H1 (cell line): ENCODE results near the gene ITGB5. TPM values are rescaled to one million over a fixed set of nuclear protein-coding genes. Genes with fewer than 3 reads are reported as not detected.

Experiments
- CTCF ChIA-PET: fragments of 300-600 bp; sonication (Branson Sonifier 250); formaldehyde crosslinking; loops from one replicate; lab custom pipeline; 2021; ENCODE audit not compliant: partially characterized antibody; lab: Charles Lee
- POLR2A ChIA-PET: fragments of 300-600 bp; sonication (Branson Sonifier 250); formaldehyde crosslinking; loops from one replicate; lab custom pipeline; 2021; ENCODE audit warnings: inconsistent platforms; ENCODE audit not compliant: partially characterized antibody; lab: Charles Lee
- DNase-seq, 2 experiments: peaks; one replicate each; pipeline versions ENCODE4 v3.0.0 to v3.0.0-alpha.2; 2010 to 2022; ENCODE audit warnings: low spot score in 2 of 2, low read depth in 1 of 2, mixed read lengths in 1 of 2
- FAIRE-seq: peaks from 2 replicates; lab custom pipeline; 2011; peaks lifted over from hg19 to GRCh38; lab: Jason Lieb, UNC
- H2AFZ ChIP-seq: 2 replicates; pipeline ENCODE4 v1.8.1; 2012; ENCODE audit warnings: low read length, inconsistent platforms
- H2AK5ac ChIP-seq: 2 replicates; pipeline ENCODE4 v1.6.1; 2013; ENCODE audit warnings: low read depth, low read length
- H2BK120ac ChIP-seq: replicated peaks from 2 replicates; pipeline ENCODE3; 2013; ENCODE audit warnings: low read depth, low read length, inconsistent platforms
- H2BK12ac ChIP-seq: 2 replicates; pipeline ENCODE4 v1.6.1; 2013; ENCODE audit warnings: low read depth, low read length
- H2BK15ac ChIP-seq: 2 replicates; pipeline ENCODE4 v1.6.1; 2013; ENCODE audit warnings: low read length
- H2BK20ac ChIP-seq: 2 replicates; pipeline ENCODE4 v1.6.1; 2013; ENCODE audit warnings: low read length
- H2BK5ac ChIP-seq: 2 replicates; pipeline ENCODE4 v1.6.1; 2013; ENCODE audit warnings: low read depth, low read length
- H3K14ac ChIP-seq: 2 replicates; pipeline ENCODE4 v1.6.1; 2013; ENCODE audit warnings: inconsistent platforms; ENCODE audit not compliant: insufficient read length
- H3K18ac ChIP-seq: 2 replicates; pipeline ENCODE4 v1.6.1; 2013; ENCODE audit warnings: low read length; ENCODE audit errors: extremely low read depth
- H3K23ac ChIP-seq: 2 replicates; pipeline ENCODE4 v1.6.1; 2013; ENCODE audit warnings: inconsistent platforms; ENCODE audit not compliant: insufficient read length
- H3K23me2 ChIP-seq: 2 replicates; pipeline ENCODE4 v1.6.1; 2013; ENCODE audit warnings: low read depth, low read length
- H3K27ac ChIP-seq: 2 replicates; pipeline ENCODE4 v1.6.1; 2011; ENCODE audit warnings: low read depth, low read length, inconsistent platforms
- H3K27me3 ChIP-seq, 4 experiments: replicated peaks in 1 of 4; 1 replicate in 1 of 4; 2 replicates in 3 of 4; pipeline versions ENCODE4 v1.6.1 to v1.8.1; 2011 to 2013; ENCODE audit warnings: low read length in 3 of 4, mild to moderate bottlenecking in 3 of 4, inconsistent platforms in 2 of 4, mixed read lengths in 2 of 4, moderate library complexity in 1 of 4; ENCODE audit not compliant: control insufficient read depth in 3 of 4, insufficient read depth in 3 of 4; ENCODE audit errors: extremely low read depth in 1 of 4
- H3K36me3 ChIP-seq, 4 experiments: 2 replicates each; pipeline versions ENCODE4 v1.6.1 to v1.8.1; 2011 to 2013; ENCODE audit warnings: mild to moderate bottlenecking in 4 of 4, low read length in 3 of 4, moderate library complexity in 2 of 4, control low read depth in 1 of 4, inconsistent platforms in 1 of 4; ENCODE audit not compliant: insufficient read depth in 4 of 4, control insufficient read depth in 2 of 4
- H3K4ac ChIP-seq: replicated peaks from 2 replicates; pipeline ENCODE3; 2013; ENCODE audit warnings: low read length, low read depth, mixed read lengths, inconsistent platforms; ENCODE audit not compliant: insufficient read length
- H3K4me1 ChIP-seq, 4 experiments: replicated peaks in 1 of 4; 1 replicate in 1 of 4; 2 replicates in 3 of 4; pipeline versions ENCODE4 v1.6.1 to v1.8.1; 2011 to 2013; ENCODE audit warnings: low read length in 3 of 4, inconsistent platforms in 2 of 4, mixed read lengths in 1 of 4; ENCODE audit not compliant: insufficient read depth in 4 of 4, control insufficient read depth in 3 of 4
- H3K4me2 ChIP-seq, 2 experiments: 2 replicates each; pipeline versions ENCODE4 v1.6.1 to v1.8.1; 2011 to 2013; ENCODE audit warnings: low read depth in 2 of 2, low read length in 2 of 2, control low read depth in 1 of 2, inconsistent platforms in 1 of 2, mild to moderate bottlenecking in 1 of 2; ENCODE audit not compliant: insufficient read depth in 1 of 2
- H3K4me3 ChIP-seq, 4 experiments: fragments of 200-600, 300-600 bp in 1 of 4; sonication (generic), shearing (Covaris generic), sonication (Bioruptor Twin) in 1 of 4; 2 replicates each; pipeline versions ENCODE4 v1.5.1 to v1.8.1; 2011 to 2016; ENCODE audit warnings: low read length in 4 of 4, low read depth in 3 of 4, control low read depth in 2 of 4, inconsistent platforms in 2 of 4, mild to moderate bottlenecking in 2 of 4, mixed read lengths in 1 of 4, moderate library complexity in 1 of 4; ENCODE audit not compliant: insufficient read depth in 2 of 4; ENCODE audit errors: extremely low read depth in 1 of 4
- H3K56ac ChIP-seq: replicated peaks from 2 replicates; pipeline ENCODE3; 2013; ENCODE audit warnings: low read depth, mild to moderate bottlenecking, mixed read lengths, low read length, inconsistent platforms; ENCODE audit not compliant: insufficient read length
- H3K79me1 ChIP-seq: 2 replicates; pipeline ENCODE4 v1.6.1; 2013; ENCODE audit warnings: low read depth, low read length, control low read depth
- H3K79me2 ChIP-seq, 2 experiments: 2 replicates each; pipeline versions ENCODE4 v1.6.1 to v1.8.1; 2012 to 2013; ENCODE audit warnings: low read length in 2 of 2, mild to moderate bottlenecking in 2 of 2, inconsistent platforms in 1 of 2; ENCODE audit not compliant: insufficient read depth in 2 of 2, control insufficient read depth in 1 of 2
- H3K9ac ChIP-seq, 4 experiments: replicated peaks in 1 of 4; 1 replicate in 1 of 4; 2 replicates in 3 of 4; pipeline versions ENCODE4 v1.6.1 to v1.8.1; 2011 to 2013; ENCODE audit warnings: low read depth in 3 of 4, low read length in 3 of 4, control low read depth in 2 of 4, mild to moderate bottlenecking in 2 of 4, moderate library complexity in 2 of 4, inconsistent platforms in 1 of 4; ENCODE audit errors: extremely low read depth in 1 of 4
- H3K9me3 ChIP-seq, 2 experiments: 2 replicates each; pipeline versions ENCODE4 v1.6.1 to v1.8.1; 2012 to 2013; ENCODE audit warnings: mild to moderate bottlenecking in 2 of 2, moderate library complexity in 2 of 2, control low read depth in 1 of 2, inconsistent platforms in 1 of 2, low read depth in 1 of 2, low read length in 1 of 2, mixed read lengths in 1 of 2; ENCODE audit not compliant: insufficient read depth in 2 of 2
- H4K20me1 ChIP-seq, 2 experiments: replicated peaks in 1 of 2; 2 replicates each; pipeline versions ENCODE3 to v1.8.1; 2011 to 2013; ENCODE audit warnings: inconsistent platforms in 2 of 2, low read length in 2 of 2, mild to moderate bottlenecking in 1 of 2; ENCODE audit not compliant: insufficient read depth in 2 of 2, control insufficient read depth in 1 of 2
- H4K5ac ChIP-seq: 2 replicates; pipeline ENCODE4 v1.6.1; 2013; ENCODE audit warnings: low read length, low read depth, mixed read lengths, inconsistent platforms; ENCODE audit not compliant: insufficient read length
- H4K8ac ChIP-seq: 2 replicates; pipeline ENCODE4 v1.8.0; 2013; ENCODE audit warnings: mild to moderate bottlenecking, moderate library complexity, low read length, inconsistent platforms; ENCODE audit not compliant: insufficient read depth; ENCODE audit errors: extremely low read depth
- H4K91ac ChIP-seq: replicated peaks from 2 replicates; pipeline ENCODE3; 2013; ENCODE audit warnings: low read length, mixed read lengths, inconsistent platforms; ENCODE audit not compliant: insufficient read length
- CBX5 ChIP-seq: fragments of 300-800, 300-1000 bp; sonication (generic); IDR thresholded peaks from 2 replicates; pipeline ENCODE4 v1.7.1; 2016; ENCODE audit warnings: antibody characterized with exemption, low read length, low read depth
- JUN ChIP-seq: IDR thresholded peaks from 2 replicates; pipeline ENCODE4 v1.6.1; 2011; ENCODE audit warnings: low read depth, mild to moderate bottlenecking, improper control_type of control experiment, low read length
- KDM5A ChIP-seq: fragments of 200-600 bp; IDR thresholded peaks from 2 replicates; pipeline ENCODE4 v1.7.1; 2012; ENCODE audit warnings: mild to moderate bottlenecking, low read length, inconsistent platforms, mixed read lengths
- MAX ChIP-seq: IDR thresholded peaks from 2 replicates; pipeline ENCODE4 v1.6.1; 2012; ENCODE audit warnings: inconsistent platforms
- NANOG ChIP-seq: IDR thresholded peaks from 2 replicates; pipeline ENCODE4 v1.6.1; 2011; ENCODE audit warnings: low read length, low read depth, mild to moderate bottlenecking, inconsistent platforms; ENCODE audit not compliant: insufficient read depth, poor library complexity, severe bottlenecking
- RFX5 ChIP-seq: IDR thresholded peaks from 2 replicates; pipeline ENCODE4 v1.6.1; 2011; ENCODE audit warnings: low read depth, low read length, improper control_type of control experiment, borderline replicate concordance
- SIN3A ChIP-seq, 2 experiments: IDR thresholded peaks in 1 of 2; conservative IDR thresholded peaks in 1 of 2; 2 replicates each; pipeline ENCODE4 v1.6.1; 2011 to 2012; ENCODE audit warnings: low read length in 2 of 2, improper control_type of control experiment in 1 of 2, low read depth in 1 of 2, mild to moderate bottlenecking in 1 of 2
- SIRT6 ChIP-seq: IDR thresholded peaks from one replicate; pipeline ENCODE4 v1.7.1; 2012; ENCODE audit warnings: low read length, inconsistent platforms
- SIX5 ChIP-seq: IDR thresholded peaks from 2 replicates; pipeline ENCODE4 v1.6.1; 2011; ENCODE audit warnings: mild to moderate bottlenecking, low read depth, low read length
- WGBS, 2 experiments: shearing (Covaris generic) in 1 of 2; methylation state at CpG; one replicate each; pipeline versions ENCODE4 v1.1.6 to v1.1.7; 2013 to 2015; ENCODE audit warnings: low lambda C conversion rate in 2 of 2, mixed read lengths in 2 of 2, inconsistent platforms in 1 of 2, low coverage in 1 of 2, missing lambda C conversion rate in 1 of 2; ENCODE audit not compliant: insufficient replicate concordance in 2 of 2, insufficient coverage in 1 of 2, insufficient read length in 1 of 2; ENCODE audit errors: extremely low coverage in 1 of 2, missing lambda C conversion rate in 1 of 2; 5-methylcytosine and 5-hydroxymethylcytosine counted together
- polyA plus RNA-seq, 7 experiments: library from polyadenylated mRNA; depleted of rRNA in 3 of 7; stranded (reverse) in 5 of 7; unstranded in 2 of 7; fragments of >200 nt in 5 of 7; fragments of 200-250 nt in 2 of 7; gene quantifications; 1 replicate in 5 of 7; 2 replicates in 1 of 7; 4 replicates in 1 of 7; pipeline versions ENCODE4 v1.2.1 to v1.2.3, GENCODE V29; 2011 to 2013; ENCODE audit warnings: missing spikeins in 2 of 7, mixed read lengths in 2 of 7
- total RNA-seq: library from RNA; stranded (reverse); fragmentation: NEBNext Ultra II Directional; extraction: Animal tissue kit (Norgen Biotek cat#: 25700); gene quantifications from 2 replicates; pipeline ENCODE4 v1.2.1, GENCODE V29; 2021

The ITGB5 gene
- total and polyA plus RNA-seq, 2 of the 8 experiments (the other 6 are each of a cell fraction or from before 2014, with no cell fraction given) = 101 to 268 TPM

GRCh38 chr3:124918524-124918923 lies 31.4 kb upstream of the ITGB5 start:
- Histone ChIP-seq H3K9ac (no peak overlapping the region), H3K4ac (no peak overlapping the region), H2BK5ac (no peak overlapping the region), H3K4me1 (no peaks in the 10 kb centered on the region), H3K27me3 (no peaks in the 10 kb centered on the region; a peak in 1 of 7 replicates), H3K4me2 (no peak overlapping the region), H3K79me2 (no peaks in the 10 kb centered on the region), H3K23me2 (no peaks in the 10 kb centered on the region), H2BK15ac (no peak overlapping the region), H3K4me3 (no peak overlapping the region), H4K8ac (no peak overlapping the region), H3K27ac (no peak overlapping the region), H3K14ac (no peak overlapping the region), H2BK120ac (no peak overlapping the region), H2AK5ac (no peak overlapping the region), H2BK12ac (no peak overlapping the region), H3K18ac (no peak overlapping the region), H2BK20ac (no peak overlapping the region), H3K36me3 (no peaks in the 10 kb centered on the region), H3K79me1 (no peaks in the 10 kb centered on the region), H4K5ac (no peak overlapping the region), H3K56ac (no peak overlapping the region), H3K23ac (no peak overlapping the region), H2AFZ (no peak overlapping the region), H4K20me1 (no peaks in the 10 kb centered on the region), H4K91ac (no peak overlapping the region), H3K9me3 (no peaks in the 10 kb centered on the region)
- FAIRE-seq (no peak), DNase-seq (no peak)
- WGBS, 2 experiments = 88% methylated on average over 2 of the region's 2 CpGs; no CpG with 5 or more reads in 1 of the 2 experiments
- ChIA-PET CTCF (interaction anchor here (1.0 to 2.3 kb wide), 4 partner anchors 10 to 158 kb away, joined by 3 to 5 read pairs (median 4); no protein-coding TSS in a partner anchor), POLR2A (interaction anchor here (0.6 to 0.7 kb wide), 2 partner anchors 12 to 114 kb away, joined by 3 read pairs; no protein-coding TSS in a partner anchor)
- TF ChIP-seq CBX5 (no peak), KDM5A (no peak), SIX5 (no peak), JUN (no peak), SIN3A (conservative IDR thresholded peaks at IDR 0.05 in 1 of 2, IDR thresholded peaks at IDR 0.05 in 1 of 2; ENCODE audit: low read depth in 1 of 2, low read length in 2 of 2) (no peak), RFX5 (no peak), NANOG (no peak), MAX (no peak), SIRT6 (no peak)
